COLO668 (cell line): ENCODE data around the gene TRIM33.
"Not testable (repeated sequence)": the region's sequence is repeated elsewhere in the genome, so short reads cannot be mapped to it uniquely, and the experiment has no call there.

Experiments
- DNase-seq: peaks from one replicate; lab custom pipeline; 2025; ENCODE audit not compliant: unreplicated experiment; lab: John Stamatoyannopoulos, UW

TRIM33 gene

DNA sequence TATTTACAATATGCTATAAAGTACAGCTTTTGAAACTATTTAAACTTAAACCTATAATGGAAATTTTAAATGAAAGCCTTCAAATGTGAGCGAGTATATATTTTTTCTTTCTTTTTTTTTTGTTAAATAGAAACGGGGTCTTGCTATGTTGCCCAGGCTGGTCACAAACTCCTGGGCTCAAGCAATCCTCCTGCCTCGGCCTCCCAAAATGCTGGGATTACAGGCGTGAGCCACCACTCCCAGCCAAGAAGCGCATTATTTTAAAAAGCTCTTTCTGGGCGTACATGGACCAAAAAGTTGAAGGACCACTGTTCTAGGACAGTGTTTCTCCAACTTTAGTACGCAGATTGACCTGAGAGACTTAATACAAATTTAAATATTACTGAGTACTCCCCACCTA is 87.5 kb downstream of the TRIM33 start:
- DNase-seq: no peak

GRCh38 chr1:114418948-114419347 is 92.1 kb downstream of the TRIM33 start:
- DNase-seq: not testable (repeated sequence)

- no peak for DNase-seq
These were observed 113.4 kb downstream of the TRIM33 start for GRCh38 chr1:114397601-114398000.

DNA sequence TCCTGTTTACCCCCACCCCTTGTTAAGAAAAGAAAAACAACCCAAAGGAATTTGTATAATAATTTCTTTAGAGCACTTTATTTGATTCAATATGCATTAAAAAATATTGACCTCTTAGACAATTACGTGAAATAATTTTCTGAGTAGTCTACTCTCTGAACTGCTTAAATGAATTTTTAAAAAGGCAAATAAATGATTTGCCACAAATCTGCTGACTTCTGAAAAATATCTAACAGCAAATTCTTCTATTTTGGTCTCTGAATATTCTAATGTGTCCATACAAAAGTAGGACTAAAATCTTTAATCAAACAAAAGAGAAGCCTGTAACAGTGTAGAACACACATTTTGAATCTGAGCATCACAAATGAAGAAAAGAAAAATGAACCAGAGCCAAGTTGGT is 115.1 kb downstream of the TRIM33 start:
- no peak for DNase-seq

DNA sequence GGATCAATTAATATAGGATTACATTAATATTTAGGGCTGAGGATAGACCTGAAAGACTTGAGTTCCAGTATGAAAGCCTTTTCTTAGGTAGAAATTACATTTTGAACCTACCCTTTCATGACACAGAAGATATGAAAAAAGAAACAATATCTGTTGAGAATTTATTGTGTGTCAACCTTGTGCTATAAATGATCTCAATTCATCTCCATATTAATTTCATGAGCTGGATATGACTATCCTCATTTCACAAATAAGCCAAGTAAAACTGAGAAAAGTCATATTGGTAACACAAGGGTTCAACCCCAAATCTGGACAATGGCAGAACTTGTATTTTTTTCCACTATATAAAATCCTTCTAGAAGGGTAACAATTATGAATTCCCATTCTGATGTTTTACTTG is 120.0 kb downstream of the TRIM33 start:
- DNase-seq: no peak

- DNase-seq: no peak
These were observed 120.6 kb downstream of the TRIM33 start for GRCh38 chr1:114390361-114390760.

- no peak for DNase-seq
These were observed 122.5 kb downstream of the TRIM33 start for GRCh38 chr1:114388432-114389003.

GRCh38 chr1:114387585-114387984 is 123.4 kb downstream of the TRIM33 start:
- DNase-seq: not testable (repeated sequence)

DNA sequence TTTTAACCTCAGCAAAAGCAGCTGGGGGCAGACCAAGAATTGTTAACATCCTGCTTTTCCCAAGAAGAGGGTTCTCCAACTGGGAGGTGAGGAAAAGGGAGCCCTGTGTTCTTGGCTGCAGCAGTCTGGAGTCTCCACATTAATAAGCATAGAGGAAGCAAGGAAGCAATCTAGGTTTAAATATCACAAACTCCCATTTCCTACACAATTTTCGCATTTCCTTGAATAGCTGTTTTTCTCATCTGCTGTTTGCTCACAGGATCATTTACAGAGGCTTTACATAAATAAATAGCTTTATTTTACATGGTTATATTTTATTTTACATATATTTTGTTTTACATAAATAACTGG is 124.0 kb downstream of the TRIM33 start:
- DNase-seq: no peak

DNA sequence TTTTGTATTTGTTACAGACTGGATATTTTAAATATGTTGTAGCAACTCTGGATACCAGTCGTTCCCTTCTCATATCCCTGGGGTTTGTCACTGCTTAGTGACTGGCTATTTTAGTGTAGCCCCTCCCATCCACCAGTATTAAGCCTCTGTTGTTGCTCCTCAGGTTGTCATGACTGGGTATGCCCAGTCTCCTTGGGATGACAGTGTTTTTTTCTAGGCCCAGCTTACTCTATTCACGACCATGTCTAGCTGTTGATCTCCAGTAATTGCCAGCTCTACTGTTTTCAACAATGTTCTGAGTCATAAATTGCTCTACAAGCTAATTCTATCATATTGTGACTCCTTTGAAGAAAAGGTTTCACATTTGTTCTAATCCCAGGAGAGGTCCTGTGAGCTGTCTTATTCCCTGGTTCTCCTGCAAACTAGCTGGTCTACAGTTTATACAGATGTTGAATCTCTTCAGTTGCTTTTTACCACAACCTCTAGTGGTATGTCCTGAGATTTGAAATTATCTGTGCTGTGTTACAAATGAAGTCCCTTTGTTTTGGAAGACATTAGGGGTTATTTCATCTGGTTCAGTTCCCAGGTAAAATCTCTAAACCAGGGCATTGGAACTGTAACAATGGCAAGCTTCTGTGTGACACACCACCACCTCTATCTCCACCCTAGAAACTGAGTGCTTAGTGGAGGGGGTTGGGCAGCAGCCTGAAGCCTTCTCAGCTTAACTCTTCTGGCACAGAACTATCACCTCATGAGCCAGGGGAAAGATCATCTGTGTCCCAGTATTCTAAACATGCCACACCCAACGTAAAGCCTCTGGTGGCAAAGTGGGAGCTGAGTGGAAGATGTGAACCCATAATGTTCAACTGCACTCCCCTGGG is 124.6 kb downstream of the TRIM33 start:
- DNase-seq: no peak

GRCh38 chr1:114384922-114385321 is 126.1 kb downstream of the TRIM33 start:
- DNase-seq: no peak

DNA sequence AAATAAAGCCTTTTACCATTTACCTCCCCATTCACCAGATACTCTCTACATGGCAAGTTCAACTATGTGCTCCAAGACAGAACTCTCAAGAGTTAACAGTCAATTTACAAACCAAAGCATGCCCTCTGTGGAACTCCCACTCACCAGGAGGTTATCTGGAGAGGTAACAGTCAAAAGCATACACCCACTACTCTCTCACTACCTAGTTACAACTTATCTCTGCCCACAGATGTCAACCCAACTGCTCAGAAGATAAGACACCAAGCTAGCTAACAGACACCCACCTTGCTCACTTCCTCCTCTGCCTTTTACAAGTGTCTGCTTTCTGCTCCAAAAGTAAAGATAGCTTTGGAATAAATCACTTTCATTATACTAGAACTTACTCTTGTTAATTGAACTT is 131.0 kb downstream of the TRIM33 start:
- DNase-seq: no peak

DNA sequence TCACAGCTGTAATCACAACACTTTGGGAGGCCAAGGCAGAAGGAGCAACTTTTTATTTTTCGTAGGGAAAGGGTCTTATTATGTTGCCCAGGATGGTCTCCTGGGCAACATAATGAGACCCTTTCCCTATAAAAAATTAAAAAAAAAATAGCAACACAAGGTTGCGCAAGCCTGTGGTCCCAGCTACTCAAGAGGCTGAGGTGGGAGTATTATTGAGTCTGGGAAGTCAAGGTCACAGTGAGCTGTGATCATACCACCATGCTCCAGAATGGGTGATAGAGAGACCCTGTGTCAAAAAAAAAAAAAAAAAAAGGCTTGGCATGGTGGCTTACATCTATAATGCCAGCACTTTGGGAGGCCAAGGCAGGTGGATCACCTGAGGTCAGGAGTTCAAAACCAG is 131.6 kb downstream of the TRIM33 start:
- no peak for DNase-seq

- DNase-seq: no peak
These were observed 133.6 kb downstream of the TRIM33 start for GRCh38 chr1:114377356-114377755.

- DNase-seq: no peak
These were observed 141.1 kb downstream of the TRIM33 start for GRCh38 chr1:114369930-114370329.

GRCh38 chr1:114369266-114369919 is 141.6 kb downstream of the TRIM33 start:
- DNase-seq: not testable (repeated sequence)

DNA sequence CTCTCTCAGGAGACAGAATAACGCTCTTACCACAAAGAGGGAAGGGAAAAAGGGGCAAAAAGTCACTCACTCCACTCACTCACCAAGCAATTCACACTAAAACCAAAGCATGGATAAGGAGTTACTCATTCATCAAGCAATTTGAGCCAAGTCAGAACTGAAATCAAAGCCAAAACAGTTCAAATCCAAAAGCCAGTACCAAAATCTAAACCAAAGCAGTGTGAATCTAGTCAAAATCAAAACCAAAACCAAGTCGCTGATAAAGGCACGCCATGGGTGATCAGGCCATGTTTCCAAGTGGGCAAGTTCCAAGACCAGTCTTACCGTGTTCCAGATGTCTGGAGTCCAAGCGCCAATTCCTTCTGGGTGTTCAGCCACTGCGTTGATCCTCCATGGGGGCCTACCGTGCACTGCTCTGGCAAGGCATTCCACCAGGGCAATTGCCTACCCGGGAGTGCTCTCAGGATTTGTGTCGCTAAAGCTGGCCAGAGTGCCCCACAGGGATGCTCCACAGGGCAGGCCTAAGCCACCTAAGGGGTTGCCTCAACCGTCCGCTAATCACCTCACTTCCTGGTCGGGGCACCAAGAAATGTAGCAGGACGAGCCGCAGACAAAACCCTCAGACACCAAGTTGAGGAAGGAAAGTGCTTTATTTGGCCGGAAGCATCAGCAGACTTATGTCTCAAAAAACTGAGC is 142.3 kb downstream of the TRIM33 start:
- DNase-seq: no peak

DNA sequence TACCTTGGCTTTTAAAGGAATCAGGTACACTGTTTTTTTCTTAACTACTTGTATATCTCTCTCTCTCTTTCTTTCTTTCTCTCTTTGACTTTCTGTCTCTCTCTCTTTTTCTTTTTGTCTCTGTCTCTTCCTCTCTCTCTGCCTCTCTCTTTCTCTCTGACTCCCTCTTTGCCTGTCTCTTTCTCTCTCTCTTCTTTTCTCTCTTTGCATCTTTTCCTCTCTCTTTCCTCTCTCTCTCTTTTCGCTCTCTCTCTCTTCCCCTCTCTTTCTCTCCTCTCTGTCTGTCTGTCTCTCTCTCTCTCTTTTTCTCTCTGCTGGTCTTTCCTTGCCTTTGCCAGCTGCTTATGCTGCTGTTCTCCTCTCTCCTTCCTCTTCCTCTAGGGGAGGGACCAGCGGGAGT is 143.2 kb downstream of the TRIM33 start:
- no peak for DNase-seq

DNA sequence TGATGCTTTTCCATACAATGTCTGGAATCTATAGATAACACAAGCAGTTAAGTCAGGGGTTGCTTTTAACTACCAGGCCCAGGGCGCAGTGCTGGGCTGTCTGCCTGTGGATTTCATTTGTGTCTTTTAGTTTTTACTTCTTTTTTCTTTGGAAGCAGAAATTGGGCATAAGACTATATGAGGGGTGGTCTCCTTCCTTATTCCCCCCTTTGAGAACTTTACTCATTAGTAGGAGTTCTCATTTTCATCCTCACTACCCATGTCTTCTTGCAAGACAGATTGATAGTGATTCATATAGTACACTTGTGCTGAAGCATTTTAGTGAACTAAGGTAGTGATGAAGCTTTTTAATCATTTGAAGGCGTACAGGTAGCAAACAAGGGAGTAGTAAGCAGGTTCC is 147.8 kb downstream of the TRIM33 start:
- not testable (repeated sequence) for DNase-seq

- no peak for DNase-seq
These were observed 151.2 kb downstream of the TRIM33 start for GRCh38 chr1:114359791-114360190.

DNA sequence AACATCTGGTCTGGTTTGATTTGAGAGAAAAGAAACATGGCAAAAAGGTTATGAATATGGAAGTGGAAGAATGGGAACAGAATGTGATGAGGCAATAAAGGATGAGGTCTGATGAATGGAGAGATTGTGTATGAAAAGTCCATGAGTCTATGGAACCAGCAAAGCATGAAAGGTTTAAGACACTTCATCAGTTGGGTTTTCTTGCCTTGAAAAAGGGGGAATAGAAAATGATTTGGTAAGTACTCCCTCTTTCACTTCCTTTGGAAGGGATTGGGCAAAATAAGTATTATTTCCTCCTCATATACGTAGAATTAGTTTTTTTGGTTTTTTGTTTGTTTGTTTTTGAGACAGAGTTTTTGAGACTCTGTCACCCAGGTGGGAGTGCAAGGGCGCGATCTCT is 155.8 kb downstream of the TRIM33 start:
- no peak for DNase-seq

- DNase-seq: no peak
These were observed 157.7 kb downstream of the TRIM33 start for GRCh38 chr1:114353262-114353661.
